Measurements from ENCODE around the gene IFITM1.

- TF ChIP-seq, protein P1, sequence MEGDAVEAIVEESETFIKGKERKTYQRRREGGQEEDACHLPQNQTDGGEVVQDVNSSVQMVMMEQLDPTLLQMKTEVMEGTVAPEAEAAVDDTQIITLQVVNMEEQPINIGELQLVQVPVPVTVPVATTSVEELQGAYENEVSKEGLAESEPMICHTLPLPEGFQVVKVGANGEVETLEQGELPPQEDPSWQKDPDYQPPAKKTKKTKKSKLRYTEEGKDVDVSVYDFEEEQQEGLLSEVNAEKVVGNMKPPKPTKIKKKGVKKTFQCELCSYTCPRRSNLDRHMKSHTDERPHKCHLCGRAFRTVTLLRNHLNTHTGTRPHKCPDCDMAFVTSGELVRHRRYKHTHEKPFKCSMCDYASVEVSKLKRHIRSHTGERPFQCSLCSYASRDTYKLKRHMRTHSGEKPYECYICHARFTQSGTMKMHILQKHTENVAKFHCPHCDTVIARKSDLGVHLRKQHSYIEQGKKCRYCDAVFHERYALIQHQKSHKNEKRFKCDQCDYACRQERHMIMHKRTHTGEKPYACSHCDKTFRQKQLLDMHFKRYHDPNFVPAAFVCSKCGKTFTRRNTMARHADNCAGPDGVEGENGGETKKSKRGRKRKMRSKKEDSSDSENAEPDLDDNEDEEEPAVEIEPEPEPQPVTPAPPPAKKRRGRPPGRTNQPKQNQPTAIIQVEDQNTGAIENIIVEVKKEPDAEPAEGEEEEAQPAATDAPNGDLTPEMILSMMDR (IDR thresholded peaks at IDR 0.05): no peak
- TF ChIP-seq POLR2A (IDR thresholded peaks at IDR 0.05) (no peak), POLR2AphosphoS5 (IDR thresholded peaks at IDR 0.05) (no peak)
Measured at GRCh38 chr11:279966-280705, 33.7 kb upstream of the IFITM1 start.
